ENCODE data around the gene GRIA4.

DNA sequence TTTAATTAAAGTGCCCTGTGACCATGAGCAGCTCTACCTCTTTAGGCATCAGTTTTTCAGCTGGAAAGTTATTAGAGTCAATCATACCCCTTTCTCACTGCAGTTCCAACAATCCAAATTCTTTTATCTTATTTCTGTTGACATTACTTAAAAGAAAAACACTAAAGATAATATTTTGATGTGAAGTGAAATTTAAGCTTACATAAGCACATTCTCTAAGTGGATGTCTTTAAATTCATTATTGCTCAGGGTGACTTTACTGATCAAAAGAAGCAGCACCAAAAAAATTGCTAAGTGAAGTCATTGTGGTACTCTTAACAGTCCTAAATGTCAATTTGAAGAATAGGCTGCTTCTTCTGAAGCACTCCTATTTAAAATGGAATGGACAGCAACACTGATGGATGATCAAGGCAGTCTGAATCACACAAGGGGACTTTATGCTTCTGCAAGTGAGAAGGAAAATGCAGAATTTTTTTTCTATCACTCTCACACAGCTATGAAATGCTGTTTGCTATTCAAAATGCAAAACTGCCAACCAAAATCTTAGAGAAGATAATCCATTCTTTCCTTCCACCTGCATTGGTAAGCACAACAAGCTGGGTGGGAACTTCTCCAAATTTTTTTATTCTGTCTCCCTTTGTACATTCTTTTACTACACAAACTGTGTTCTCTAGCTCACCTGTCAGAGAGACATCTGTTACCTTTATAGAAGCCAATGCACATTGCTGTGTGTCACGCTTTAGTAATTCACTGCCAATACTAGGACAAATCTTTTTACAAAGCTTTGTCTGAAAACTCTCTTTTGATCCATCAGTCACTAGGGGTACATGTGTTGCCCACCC, 179.9 kb downstream of the GRIA4 start:
- TF ChIP-seq, protein P1, sequence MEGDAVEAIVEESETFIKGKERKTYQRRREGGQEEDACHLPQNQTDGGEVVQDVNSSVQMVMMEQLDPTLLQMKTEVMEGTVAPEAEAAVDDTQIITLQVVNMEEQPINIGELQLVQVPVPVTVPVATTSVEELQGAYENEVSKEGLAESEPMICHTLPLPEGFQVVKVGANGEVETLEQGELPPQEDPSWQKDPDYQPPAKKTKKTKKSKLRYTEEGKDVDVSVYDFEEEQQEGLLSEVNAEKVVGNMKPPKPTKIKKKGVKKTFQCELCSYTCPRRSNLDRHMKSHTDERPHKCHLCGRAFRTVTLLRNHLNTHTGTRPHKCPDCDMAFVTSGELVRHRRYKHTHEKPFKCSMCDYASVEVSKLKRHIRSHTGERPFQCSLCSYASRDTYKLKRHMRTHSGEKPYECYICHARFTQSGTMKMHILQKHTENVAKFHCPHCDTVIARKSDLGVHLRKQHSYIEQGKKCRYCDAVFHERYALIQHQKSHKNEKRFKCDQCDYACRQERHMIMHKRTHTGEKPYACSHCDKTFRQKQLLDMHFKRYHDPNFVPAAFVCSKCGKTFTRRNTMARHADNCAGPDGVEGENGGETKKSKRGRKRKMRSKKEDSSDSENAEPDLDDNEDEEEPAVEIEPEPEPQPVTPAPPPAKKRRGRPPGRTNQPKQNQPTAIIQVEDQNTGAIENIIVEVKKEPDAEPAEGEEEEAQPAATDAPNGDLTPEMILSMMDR (IDR thresholded peaks at IDR 0.05) = no peak
- no peak for TF ChIP-seq POLR2A (IDR thresholded peaks at IDR 0.05)
